IMR-90 (cell line): Measurements from ENCODE around the gene CPO. TPM values are rescaled to one million over a fixed set of nuclear protein-coding genes. Genes with fewer than 3 reads are reported as not detected.

Experiments used
- ATAC-seq: fragments of 200-7000 bp; cut with Tn5 transposase; 2 replicates; pipeline ENCODE4 v1.9.1; 2020; ENCODE audit warnings: low read depth, mild to moderate bottlenecking, moderate library complexity
- BruUV-seq: library from RNA; stranded (reverse); fragments of 400-500 nt; replicated peaks from 2 replicates; lab custom pipeline; 2021; lab: Mats Ljungman, UMichigan
- CTCF ChIA-PET: fragments of 300-600 bp; formaldehyde crosslinking; extraction: SDS; loops from one replicate; lab custom pipeline; 2021; ENCODE audit warnings: antibody characterized with exemption; lab: Yijun Ruan, JAX
- POLR2A ChIA-PET: fragments of 300-600 bp; sonication (Branson Sonifier 250); formaldehyde crosslinking; loops from one replicate; lab custom pipeline; 2022; ENCODE audit warnings: antibody characterized with exemption; ENCODE audit not compliant: unreplicated experiment; lab: Charles Lee
- DNase-seq: peaks from one replicate; pipeline ENCODE4 v3.0.0; 2013
- H2AFZ ChIP-seq: replicated peaks from 2 replicates; pipeline ENCODE3; 2013; ENCODE audit warnings: low read length, mild to moderate bottlenecking; ENCODE audit not compliant: poor library complexity
- H2AK5ac ChIP-seq: 2 replicates; pipeline ENCODE4 v1.6.1; 2013; ENCODE audit warnings: low read depth, low read length, inconsistent platforms
- H2AK9ac ChIP-seq: replicated peaks from 2 replicates; pipeline ENCODE3; 2013; ENCODE audit warnings: mild to moderate bottlenecking, low read depth, low read length, moderate library complexity; ENCODE audit not compliant: poor library complexity
- H2BK120ac ChIP-seq: 2 replicates; pipeline ENCODE4 v1.6.1; 2013; ENCODE audit warnings: low read depth, low read length, inconsistent platforms
- H2BK15ac ChIP-seq: 3 replicates; pipeline ENCODE4 v1.6.1; 2013; ENCODE audit warnings: low read depth, low read length, inconsistent platforms
- H2BK20ac ChIP-seq: 2 replicates; pipeline ENCODE4 v1.6.1; 2013; ENCODE audit warnings: low read depth, mild to moderate bottlenecking, inconsistent platforms, low read length, moderate library complexity
- H2BK5ac ChIP-seq: 2 replicates; pipeline ENCODE4 v1.6.1; 2013; ENCODE audit warnings: mild to moderate bottlenecking, low read depth, low read length, inconsistent platforms; ENCODE audit not compliant: poor library complexity, severe bottlenecking
- H3K14ac ChIP-seq: replicated peaks from 2 replicates; pipeline ENCODE4 v1.6.1; 2013; ENCODE audit warnings: low read depth, low read length, inconsistent platforms
- H3K18ac ChIP-seq: 2 replicates; pipeline ENCODE4 v1.6.1; 2013; ENCODE audit warnings: low read depth, low read length, control low read depth
- H3K23ac ChIP-seq: 2 replicates; pipeline ENCODE4 v1.6.1; 2013; ENCODE audit warnings: low read depth, low read length, inconsistent platforms
- H3K27ac ChIP-seq: 2 replicates; pipeline ENCODE4 v1.5.1; 2013; ENCODE audit warnings: mild to moderate bottlenecking, control low read depth, low read length; ENCODE audit not compliant: insufficient read depth
- H3K27me3 ChIP-seq: 2 replicates; pipeline ENCODE4 v1.6.1; 2013; ENCODE audit warnings: low read length; ENCODE audit not compliant: control insufficient read depth, insufficient read depth
- H3K36me3 ChIP-seq: 2 replicates; pipeline ENCODE4 v1.6.1; 2013; ENCODE audit warnings: low read length, mixed read lengths; ENCODE audit not compliant: control insufficient read depth, insufficient read depth
- H3K4ac ChIP-seq: 2 replicates; pipeline ENCODE4 v1.6.1; 2013; ENCODE audit warnings: low read depth, low read length, inconsistent platforms
- H3K4me1 ChIP-seq: 2 replicates; pipeline ENCODE4 v1.6.1; 2013; ENCODE audit warnings: low read length, mixed read lengths; ENCODE audit not compliant: control insufficient read depth, insufficient read depth
- H3K4me2 ChIP-seq: 2 replicates; pipeline ENCODE4 v1.6.1; 2013; ENCODE audit warnings: low read depth, mild to moderate bottlenecking, control low read depth, low read length, moderate library complexity
- H3K4me3 ChIP-seq: 2 replicates; pipeline ENCODE4 v1.5.1; 2013; ENCODE audit warnings: low read depth, mild to moderate bottlenecking, control low read depth, low read length, moderate library complexity; ENCODE audit not compliant: insufficient read depth
- H3K56ac ChIP-seq: 2 replicates; pipeline ENCODE4 v1.6.1; 2013; ENCODE audit warnings: low read length, inconsistent platforms; ENCODE audit not compliant: insufficient read depth; ENCODE audit errors: extremely low read depth
- H3K79me1 ChIP-seq, 2 experiments: 2 replicates each; pipeline ENCODE4 v1.6.1; 2013; ENCODE audit warnings: low read length in 2 of 2, inconsistent platforms in 1 of 2, low read depth in 1 of 2
- H3K9ac ChIP-seq: 2 replicates; pipeline ENCODE4 v1.6.1; 2013; ENCODE audit warnings: low read depth, low read length, control low read depth
- H3K9me1 ChIP-seq: 2 replicates; pipeline ENCODE4 v1.6.1; 2013; ENCODE audit warnings: low read length, inconsistent platforms; ENCODE audit not compliant: insufficient read depth
- H3K9me3 ChIP-seq: 2 replicates; pipeline ENCODE4 v1.6.1; 2013; ENCODE audit warnings: low read length; ENCODE audit not compliant: control insufficient read depth, insufficient read depth
- H4K20me1 ChIP-seq: 2 replicates; pipeline ENCODE4 v1.6.1; 2013; ENCODE audit warnings: low read length, inconsistent platforms; ENCODE audit not compliant: insufficient read depth
- H4K5ac ChIP-seq: 2 replicates; pipeline ENCODE4 v1.6.1; 2013; ENCODE audit warnings: mild to moderate bottlenecking, low read depth, low read length, control low read depth
- H4K8ac ChIP-seq, 2 experiments: 2 replicates each; pipeline ENCODE4 v1.6.1; 2013; ENCODE audit warnings: low read depth in 2 of 2, low read length in 2 of 2, control low read depth in 1 of 2, inconsistent platforms in 1 of 2
- H4K91ac ChIP-seq: 2 replicates; pipeline ENCODE4 v1.6.1; 2013; ENCODE audit warnings: low read depth, low read length, inconsistent platforms; ENCODE audit not compliant: insufficient read depth
- CHD1 ChIP-seq: IDR thresholded peaks from 2 replicates; pipeline ENCODE4 v1.6.1; 2012; ENCODE audit warnings: low read depth, low read length, improper control_type of control experiment
- CTCF ChIP-seq: conservative IDR thresholded peaks from 2 replicates; pipeline ENCODE4 v1.5.1; 2012; ENCODE audit warnings: mild to moderate bottlenecking, low read depth, low read length, improper control_type of control experiment
- FOS ChIP-seq: fragments of 150-350 bp; IDR thresholded peaks from 2 replicates; pipeline ENCODE4 v1.6.1; 2016; ENCODE audit warnings: low read depth, low read length
- MAFK ChIP-seq: IDR thresholded peaks from 2 replicates; pipeline ENCODE4 v1.6.1; 2012; ENCODE audit warnings: low read depth, low read length, improper control_type of control experiment
- NFE2L2 ChIP-seq: fragments of 150-350 bp; IDR thresholded peaks from 2 replicates; pipeline ENCODE4 v1.6.1; 2016; ENCODE audit warnings: low read depth, mild to moderate bottlenecking, low read length
- POLR2A ChIP-seq: IDR thresholded peaks from 2 replicates; pipeline ENCODE4 v1.6.1; 2012; ENCODE audit warnings: mild to moderate bottlenecking, low read depth, low read length
- RCOR1 ChIP-seq: IDR thresholded peaks from 2 replicates; pipeline ENCODE4 v1.6.1; 2012; ENCODE audit warnings: mild to moderate bottlenecking, low read length, improper control_type of control experiment; ENCODE audit not compliant: insufficient replicate concordance
- RFX5 ChIP-seq: IDR thresholded peaks from 2 replicates; pipeline ENCODE4 v1.8.0; 2012; ENCODE audit warnings: low read depth, mild to moderate bottlenecking, low read length, moderate library complexity
- SMC3 ChIP-seq: fragments of 150-350 bp; IDR thresholded peaks from 2 replicates; pipeline ENCODE4 v1.6.1; 2016; ENCODE audit warnings: low read depth, mild to moderate bottlenecking, antibody characterized with exemption, low read length, moderate library complexity
- USF2 ChIP-seq: fragments of 150-350 bp; IDR thresholded peaks from 2 replicates; pipeline ENCODE4 v1.6.1; 2017; ENCODE audit warnings: mild to moderate bottlenecking, antibody characterized with exemption, low read length, low read depth
- WGBS, 2 experiments: methylation state at CpG; one replicate each; pipeline versions ENCODE4 v1.1.5 to v1.1.7; 2013; ENCODE audit warnings: missing lambda C conversion rate in 2 of 2; ENCODE audit not compliant: insufficient read length in 1 of 2; ENCODE audit errors: extremely low coverage in 2 of 2; 5-methylcytosine and 5-hydroxymethylcytosine counted together
- dilution Hi-C: fragments of 300-500 bp; cut with HindIII; formaldehyde crosslinking; loops from one replicate; pipeline ENCODE4 v1.14.3; 2018; ENCODE audit warnings: low sequenced_read_pairs; ENCODE audit not compliant: unreplicated experiment
- in situ Hi-C: fragments of 300-500 bp; cut with MboI; formaldehyde crosslinking; loops from 3 replicates; pipeline ENCODE4 v1.14.3; 2019; ENCODE audit warnings: low sequenced_read_pairs, inconsistent platforms, mixed read lengths
- intact Hi-C: fragments of 100-400 bp; cut with micrococcal nuclease; formaldehyde crosslinking; loops from 2 replicates; pipeline ENCODE4 v1.10.0; 2022
- polyA plus RNA-seq, 3 experiments: library from polyadenylated mRNA; depleted of rRNA; stranded (reverse); fragments of >200 nt; gene quantifications; 2 replicates each; pipeline ENCODE4 v1.2.3, GENCODE V29; 2012; ENCODE audit warnings: low replicate concordance in 1 of 3
- total RNA-seq: library from RNA; depleted of rRNA; stranded (reverse); fragments of >200 nt; gene quantifications from 2 replicates; pipeline ENCODE4 v1.2.3, GENCODE V29; 2012

The CPO gene
- total and polyA plus RNA-seq, 2 of the 4 experiments (the other 2 are of a cell fraction), result not detected

- Histone ChIP-seq H2BK15ac (no peak overlapping the region), H4K5ac (no peak overlapping the region), H3K9ac (no peak overlapping the region), H3K56ac (no peak overlapping the region), H3K9me3 (no peaks in the 10 kb centered on the region), H4K91ac (no peak overlapping the region), H3K23ac (no peak overlapping the region), H3K4me2 (no peak overlapping the region), H4K8ac (no peak overlapping the region), H3K14ac (no peak overlapping the region), H3K79me1 (no peaks in the 10 kb centered on the region), H4K20me1 (no peaks in the 10 kb centered on the region), H3K36me3 (no peaks in the 10 kb centered on the region), H3K9me1 (no peaks in the 10 kb centered on the region), H3K18ac (no peak overlapping the region), H3K4ac (no peak overlapping the region), H2AFZ (no peak overlapping the region), H2BK120ac (no peak overlapping the region), H2AK9ac (no peak overlapping the region), H2AK5ac (no peak overlapping the region; the same call in 1 of the 2 replicates), H2BK5ac (no peak overlapping the region), H3K27ac (no peak overlapping the region), H3K4me1 (peaks cover 4% of the 10 kb centered on the region), H3K27me3 (no peaks in the 10 kb centered on the region), H2BK20ac (no peak overlapping the region), H3K4me3 (no peak overlapping the region)
- in situ Hi-C loops (loop anchor here (10.0 kb wide), 2 partner anchors 176 to 746 kb away; partner anchors contain the start of gene KLF7), dilution Hi-C loops (no loop called here), intact Hi-C loops (loop anchor here (10.0 kb wide), 3 partner anchors 86 to 1086 kb away; no protein-coding TSS in a partner anchor)
- no CpG with 5 or more reads among the region's 1 CpG for WGBS, 2 experiments
- POLR2A ChIA-PET, result no interaction called here
- TF ChIP-seq RFX5, result no peak
- no peak for TF ChIP-seq NFE2L2
- TF ChIP-seq SMC3, result no peak
- no peak for TF ChIP-seq RCOR1
- TF ChIP-seq CTCF, result no peak
- TF ChIP-seq CHD1, result no peak
- no peak for TF ChIP-seq MAFK
- no peak for TF ChIP-seq POLR2A
- TF ChIP-seq USF2, result no peak
- TF ChIP-seq FOS, result no peak
- no peak for ATAC-seq
- CTCF ChIA-PET, result interaction anchor here (0.7 kb wide), 1 partner anchor 484 kb away, joined by 3 read pairs; no protein-coding TSS in a partner anchor
- BruUV-seq, result no TSS peak
- no peak for DNase-seq
These were observed 49.6 kb downstream of the CPO start for GRCh38 chr2:206988884-206989283.
